ENCODE measurements around the gene CDX1.

Gene CDX1

DNA sequence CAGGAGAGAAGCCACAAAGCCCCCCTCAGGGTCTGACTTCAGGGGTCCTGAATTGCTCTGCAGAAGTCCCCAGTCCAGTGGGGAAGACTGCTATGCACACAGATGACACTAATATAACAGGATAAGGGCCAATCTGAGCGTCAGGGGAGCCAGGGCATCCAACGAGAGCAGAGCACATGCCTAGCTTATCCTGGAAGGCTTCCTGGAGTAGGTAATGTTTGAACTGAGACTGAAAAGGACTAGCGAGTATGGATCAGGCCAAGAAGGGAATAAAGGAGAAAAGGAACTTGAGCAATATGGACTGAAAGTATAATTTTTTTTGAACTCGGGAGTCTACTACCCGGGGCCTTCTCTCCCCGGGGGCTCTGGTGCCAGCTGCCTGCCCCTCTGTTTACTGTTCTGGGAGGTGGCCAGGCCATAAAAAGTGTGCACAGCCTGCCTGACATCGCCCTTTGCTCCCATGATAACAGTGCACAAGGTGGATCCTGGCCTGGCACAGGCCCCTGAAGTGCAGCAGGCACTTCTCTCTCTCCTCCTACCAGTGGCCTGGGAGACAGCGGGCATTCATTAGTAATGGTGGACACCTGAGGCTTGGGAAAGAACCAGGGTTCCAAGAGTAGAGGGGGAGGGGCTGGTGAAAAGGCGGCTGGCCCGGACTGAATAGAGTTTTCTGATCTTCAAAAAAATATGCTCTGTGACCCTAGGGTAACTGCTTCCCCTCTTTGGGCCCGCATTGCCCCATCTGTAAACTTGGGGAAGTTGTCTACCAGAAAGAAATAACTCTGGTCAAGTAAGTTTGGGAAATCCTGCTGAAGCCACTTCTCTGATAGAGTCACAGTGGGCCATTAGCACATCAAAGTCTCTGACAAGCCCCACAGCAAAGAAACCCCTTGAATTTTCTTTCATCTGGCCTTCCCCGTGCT lies 18.7 kb downstream of the CDX1 start:
- no peak for DNase-seq

DNA sequence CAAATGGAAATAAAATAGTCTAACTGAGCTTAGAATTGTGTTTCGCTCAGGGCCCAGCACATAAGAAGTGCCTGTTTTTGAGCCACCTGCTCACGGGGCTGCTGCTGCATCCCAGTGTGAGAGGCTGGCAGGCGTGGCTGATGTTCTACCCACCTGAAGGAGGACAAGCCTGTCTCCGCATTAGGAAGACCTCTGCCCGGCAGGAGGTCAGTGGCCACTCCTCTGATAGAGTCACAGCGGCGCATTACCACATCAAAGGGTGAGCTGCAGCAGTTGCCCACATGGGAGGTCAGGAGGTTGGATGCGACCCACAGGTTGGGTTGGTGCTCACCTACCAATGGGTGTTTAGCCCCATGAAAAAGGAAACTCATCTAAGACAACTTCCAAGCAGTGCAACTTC lies 19.6 kb downstream of the CDX1 start:
- no peak for DNase-seq

DNA sequence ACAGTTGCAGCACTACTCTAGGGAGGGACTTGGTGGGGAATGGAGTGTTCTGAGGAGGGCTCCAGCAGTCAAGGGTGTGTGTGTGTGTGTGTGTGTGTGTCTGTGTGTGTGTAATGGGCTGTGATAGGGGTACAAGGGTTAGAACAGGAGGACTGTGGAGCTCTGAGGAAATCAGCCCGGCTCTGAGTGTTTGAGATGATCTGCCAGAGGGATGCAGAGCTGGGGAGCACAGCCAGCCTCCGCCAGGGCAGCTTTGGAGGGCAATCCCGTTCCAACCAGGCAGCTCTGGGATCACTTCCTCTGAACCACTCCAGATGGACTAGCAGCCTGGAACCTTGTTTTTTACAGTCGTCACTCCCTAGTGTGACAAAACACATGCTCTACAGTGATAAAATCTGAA lies 20.3 kb downstream of the CDX1 start:
- no peak for DNase-seq

DNA sequence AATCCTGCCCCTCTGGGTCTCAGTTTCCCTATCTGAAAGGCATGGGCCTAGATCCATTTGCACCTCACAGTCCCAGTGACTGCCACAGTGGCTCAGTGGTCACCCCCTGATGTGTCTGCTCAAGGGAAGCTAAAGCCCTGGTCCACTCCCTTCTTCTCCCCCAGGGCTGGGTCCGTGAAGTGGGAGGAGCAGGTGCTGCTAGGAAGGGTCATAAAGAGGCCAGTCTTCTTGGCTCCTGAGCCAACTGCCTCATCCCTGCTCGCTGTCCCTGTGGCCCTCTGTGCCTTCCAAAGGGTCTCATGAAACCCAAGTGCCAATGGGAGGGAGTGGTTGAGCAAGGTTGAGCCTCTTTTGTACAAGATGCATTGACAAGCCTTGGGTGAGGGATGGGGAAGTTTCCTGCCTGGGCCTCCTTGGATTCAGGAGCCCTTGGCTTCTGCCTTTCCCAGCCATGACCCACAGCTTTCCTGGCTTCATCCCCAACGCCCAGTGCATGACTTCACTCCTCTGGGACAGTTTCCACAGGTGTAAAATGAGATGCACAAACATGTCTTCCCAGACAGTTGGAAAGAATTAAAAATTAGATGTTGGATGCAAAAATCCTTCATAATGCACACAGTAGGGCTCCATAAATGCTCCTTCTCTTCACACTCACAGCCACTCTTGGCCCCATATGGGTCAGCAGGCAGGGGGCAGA lies 21.7 kb downstream of the CDX1 start:
- DNase-seq, result no peak

DNA sequence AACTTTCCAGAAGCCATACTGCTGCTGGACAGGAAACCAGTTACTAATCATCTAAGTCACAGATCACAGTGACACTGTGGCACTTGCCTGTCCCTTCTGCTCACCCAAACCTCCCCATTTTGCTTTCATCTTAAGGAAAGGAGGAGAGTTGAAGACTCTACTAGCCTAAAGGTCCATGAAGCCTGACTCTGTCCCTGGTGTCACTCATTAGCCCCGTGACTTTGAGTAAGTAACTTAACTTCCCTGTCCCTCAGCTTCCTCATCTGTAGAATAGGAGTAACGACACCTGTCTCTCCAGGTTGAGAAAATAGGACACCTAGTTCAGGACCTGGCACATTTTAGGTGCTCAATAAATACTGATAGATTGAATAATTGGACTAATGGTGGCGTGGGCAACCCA lies 22.7 kb downstream of the CDX1 start:
- DNase-seq, result no peak

DNA sequence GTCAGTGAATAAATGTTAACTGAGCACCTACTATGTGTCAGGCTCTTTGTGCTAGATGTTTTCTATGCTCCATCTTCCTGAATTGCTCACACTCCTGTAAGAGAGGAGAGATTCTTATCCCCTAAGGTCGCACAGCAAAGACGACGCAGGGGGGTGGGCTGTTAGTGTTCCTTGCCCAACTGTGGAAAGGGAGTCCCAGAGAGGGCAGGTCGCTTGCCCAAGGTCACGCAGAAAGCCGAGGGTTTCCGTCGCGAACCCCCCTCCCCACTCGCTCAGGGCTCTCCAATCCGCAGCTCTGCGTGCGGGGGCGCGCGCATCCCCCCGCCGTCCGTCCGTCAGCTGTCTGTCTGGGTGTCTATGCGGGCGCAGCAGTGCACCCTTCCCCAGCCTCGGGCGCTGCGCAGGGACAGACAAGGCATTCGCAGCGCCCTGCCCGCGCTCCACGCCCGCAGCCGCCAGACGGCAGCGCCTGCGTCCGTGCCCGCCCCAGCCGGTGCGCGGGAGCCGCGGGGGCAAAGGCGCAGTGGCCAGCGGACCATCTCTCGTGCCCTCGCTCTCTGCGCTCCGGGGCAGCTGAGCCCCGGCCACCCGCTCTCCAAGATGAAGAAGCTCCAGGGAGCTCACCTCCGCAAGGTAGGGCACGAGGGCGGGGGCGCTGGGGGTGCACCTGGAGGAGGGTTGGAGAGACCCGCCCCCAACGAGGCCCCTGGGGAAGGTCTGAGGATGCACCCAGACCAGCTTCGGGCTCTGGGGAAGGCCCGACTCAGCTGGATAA lies 23.3 kb downstream of the CDX1 start, which contains the start of gene SLC6A7:
Gene SLC6A7 (plus strand): TSS at position 335 of the 775 bp plus-strand sequence. CDS start 266 bp downstream, at position 601.
- DNase-seq, result no peak

DNA sequence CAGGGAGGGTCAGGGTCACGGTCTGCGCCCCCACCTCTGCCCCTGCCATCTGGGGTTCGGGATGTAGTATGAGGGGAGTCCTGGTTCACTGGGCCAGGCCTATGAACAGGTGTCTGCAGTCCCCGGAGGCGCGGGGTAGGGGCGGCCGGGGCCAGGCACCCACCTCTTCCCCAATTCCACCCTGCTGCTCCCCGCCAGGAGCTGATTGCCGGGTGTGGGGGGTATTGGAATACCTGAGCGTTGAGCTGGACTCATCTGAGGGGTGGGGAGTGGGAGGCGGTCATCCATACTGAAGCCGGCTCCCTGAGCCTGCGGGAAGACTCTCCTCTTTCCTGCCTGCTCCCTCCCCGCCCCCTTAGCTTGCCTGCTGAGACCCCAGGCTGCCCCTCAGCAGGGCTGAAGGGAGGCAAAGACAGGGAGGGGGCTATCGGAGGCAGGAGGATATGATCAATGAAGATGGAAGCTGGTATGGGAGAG lies 24.0 kb downstream of the CDX1 start:
- DNase-seq, result no peak

DNA sequence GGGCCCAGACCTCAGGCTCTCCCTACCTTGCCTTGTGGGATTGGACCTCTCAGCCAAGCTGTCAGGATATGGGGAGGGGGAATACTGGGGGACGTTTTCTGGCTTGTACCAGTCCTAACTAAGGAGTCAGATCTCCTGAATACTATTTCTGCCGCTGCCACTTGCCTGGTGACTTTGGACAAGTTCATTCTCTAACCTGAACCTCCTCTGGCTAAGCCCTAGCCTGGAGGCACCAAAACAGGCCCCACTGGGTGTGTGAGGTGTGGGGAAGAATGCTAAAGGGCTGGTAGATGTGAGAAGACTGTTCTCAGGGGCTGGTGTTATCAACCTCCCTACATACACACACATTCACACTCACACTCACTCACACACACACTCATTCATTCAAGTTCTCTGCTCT lies 24.4 kb downstream of the CDX1 start:
- DNase-seq, result no peak

DNA sequence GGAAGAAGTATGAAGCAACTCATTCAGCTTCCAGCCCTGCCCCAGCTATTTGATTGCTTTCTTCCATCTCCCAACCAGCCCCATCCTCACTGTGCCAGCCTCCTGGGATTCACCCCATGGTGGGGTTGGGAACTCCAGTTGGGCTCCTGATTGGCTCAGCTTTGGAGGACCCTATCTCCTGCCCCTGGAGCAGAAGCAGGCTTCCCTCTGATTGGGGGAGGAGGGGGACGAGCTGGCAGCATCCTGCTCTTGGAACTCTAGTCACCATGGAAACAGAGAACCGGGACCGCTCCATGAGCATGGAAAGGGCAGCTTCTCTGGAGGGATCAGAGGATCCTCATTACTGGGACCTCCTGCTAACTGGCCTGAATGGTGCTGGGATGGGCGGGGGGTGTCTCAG lies 25.9 kb downstream of the CDX1 start:
- no peak for DNase-seq

DNA sequence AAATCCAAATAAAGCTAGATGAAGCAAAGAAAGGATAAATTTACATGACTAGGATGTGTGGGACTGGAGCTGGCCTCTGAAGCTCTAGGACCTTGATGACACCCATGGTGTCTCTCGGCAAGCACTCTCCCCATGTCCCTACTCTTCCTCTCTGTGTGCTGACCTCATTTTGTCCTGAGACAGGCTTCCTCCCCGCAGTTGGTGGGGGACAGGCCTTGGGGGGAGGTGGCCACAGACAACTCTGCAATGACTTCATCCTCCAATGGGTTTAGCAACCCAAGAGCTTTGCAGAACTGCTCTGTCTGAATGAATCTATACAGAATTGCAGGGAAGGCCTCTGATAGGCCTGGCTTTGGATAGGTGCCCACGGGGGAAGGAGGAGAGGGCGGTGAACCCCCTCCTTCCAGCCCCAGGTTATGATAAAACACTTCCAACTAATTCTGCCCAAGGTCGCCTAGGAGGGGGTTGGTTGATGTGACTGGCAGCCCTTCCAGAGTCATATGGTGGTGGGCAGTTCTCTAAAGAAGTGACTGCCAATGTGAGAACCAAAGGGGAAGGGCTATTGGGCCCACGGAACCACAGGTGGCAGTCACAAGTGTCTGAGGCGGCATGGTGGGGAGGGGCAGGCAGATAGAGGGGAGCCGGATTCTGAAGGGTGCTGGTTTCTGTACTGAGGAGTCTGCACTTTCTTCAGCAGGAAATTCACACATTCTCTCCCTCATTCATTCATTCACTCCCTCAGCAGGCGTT lies 29.3 kb downstream of the CDX1 start:
- no peak for DNase-seq

DNA sequence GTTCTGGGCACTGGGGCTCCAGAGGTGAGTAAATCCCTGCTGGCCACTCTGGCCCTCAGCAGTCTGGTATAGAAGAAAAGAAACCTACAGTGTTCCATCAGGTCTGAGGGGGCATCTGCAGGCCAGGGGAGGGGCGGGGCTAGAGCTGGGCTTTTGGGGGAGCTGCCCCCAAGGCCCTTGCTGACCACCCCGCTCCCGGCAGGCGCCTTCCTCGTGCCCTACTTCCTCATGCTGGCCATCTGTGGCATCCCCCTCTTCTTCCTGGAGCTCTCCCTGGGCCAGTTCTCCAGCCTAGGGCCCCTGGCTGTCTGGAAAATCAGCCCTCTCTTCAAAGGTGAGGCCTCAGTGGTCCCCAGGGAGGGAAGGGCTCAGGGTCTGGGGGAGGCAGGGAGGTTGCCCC lies 29.9 kb downstream of the CDX1 start:
- DNase-seq, result no peak

DNA sequence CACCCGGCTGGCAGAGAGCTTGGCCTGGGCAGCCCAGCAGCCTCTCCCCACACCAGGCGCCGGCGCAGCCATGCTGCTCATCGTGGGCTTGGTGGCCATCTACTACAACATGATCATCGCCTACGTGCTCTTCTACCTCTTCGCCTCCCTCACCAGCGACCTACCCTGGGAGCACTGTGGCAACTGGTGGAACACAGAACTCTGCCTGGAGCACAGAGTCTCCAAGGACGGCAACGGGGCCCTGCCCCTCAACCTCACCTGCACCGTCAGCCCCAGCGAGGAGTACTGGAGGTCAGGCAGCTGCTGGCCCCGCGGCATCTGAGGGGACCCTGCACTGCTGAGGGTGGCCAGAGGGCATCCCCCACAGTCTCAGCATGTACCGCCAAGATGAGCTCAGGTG lies 30.4 kb downstream of the CDX1 start:
- DNase-seq, result no peak

DNA sequence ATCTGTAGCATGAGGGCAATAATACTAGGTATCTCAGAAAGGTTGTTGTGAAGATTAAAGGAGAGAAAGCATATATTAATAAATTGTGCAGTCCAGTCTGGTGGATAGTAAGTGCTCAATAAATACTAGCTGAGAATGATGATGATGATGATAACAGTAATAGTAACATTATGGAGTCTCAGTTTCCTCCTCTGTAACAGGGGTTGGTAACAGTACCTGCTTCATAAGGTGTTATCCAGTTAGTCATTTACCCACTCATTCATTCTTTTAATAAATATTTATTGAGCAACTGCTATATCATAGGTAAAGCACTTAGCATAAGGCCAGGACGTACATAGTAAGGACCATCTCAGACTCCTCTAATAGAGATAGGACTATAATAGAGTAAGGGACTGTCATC lies 30.9 kb downstream of the CDX1 start:
- no peak for DNase-seq

DNA sequence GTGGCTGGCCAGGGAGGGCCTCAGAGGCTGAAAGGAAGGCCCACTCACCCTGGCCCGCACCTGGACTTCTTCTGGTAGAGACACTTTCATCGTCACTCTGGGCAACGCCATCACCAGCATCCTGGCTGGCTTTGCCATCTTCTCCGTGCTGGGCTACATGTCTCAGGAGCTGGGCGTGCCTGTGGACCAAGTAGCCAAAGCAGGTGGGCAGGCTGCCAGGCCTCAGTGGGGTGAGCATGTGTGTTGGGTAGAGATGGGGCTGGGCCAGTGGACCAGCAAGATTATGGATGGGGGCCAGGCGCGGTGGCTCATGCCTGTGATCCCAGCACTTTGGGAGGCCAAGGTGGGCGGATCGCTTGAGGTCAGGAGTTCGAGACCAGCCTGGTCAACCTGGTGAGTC lies 35.9 kb downstream of the CDX1 start:
- DNase-seq, result no peak

DNA sequence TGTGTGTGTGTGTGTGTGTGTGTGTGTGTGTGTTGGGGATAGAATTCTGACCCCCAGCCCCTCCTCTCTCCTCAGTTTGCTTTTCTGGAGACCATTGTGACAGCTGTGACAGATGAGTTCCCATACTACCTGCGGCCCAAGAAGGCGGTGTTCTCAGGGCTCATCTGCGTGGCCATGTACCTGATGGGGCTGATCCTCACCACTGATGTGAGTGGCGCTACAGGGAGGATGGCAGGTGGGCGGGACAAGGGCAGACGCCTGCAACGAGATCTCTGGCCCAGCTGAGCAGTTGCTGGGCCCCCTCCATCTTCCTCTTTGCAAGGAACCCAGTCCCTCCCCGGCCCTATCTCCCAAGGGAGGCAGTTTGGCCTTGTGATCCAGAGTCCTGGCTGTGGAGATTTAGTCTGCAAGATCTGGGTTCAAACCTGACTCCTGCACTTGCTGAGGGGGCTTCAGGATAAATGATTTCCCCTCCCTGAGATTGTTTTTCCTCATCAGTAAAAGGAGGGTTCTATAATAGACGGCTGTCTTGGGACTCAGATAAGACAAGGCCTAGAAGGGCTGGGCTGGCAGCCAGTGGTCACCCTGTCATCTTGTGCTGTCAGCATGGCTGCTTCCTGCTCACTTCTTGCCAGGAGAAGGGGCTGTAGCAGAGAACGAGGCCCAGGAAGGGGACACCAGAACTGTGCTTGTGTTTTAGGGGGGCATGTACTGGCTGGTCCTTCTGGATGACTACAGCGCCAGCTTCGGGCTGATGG lies 37.4 kb downstream of the CDX1 start:
- DNase-seq, result no peak

DNA sequence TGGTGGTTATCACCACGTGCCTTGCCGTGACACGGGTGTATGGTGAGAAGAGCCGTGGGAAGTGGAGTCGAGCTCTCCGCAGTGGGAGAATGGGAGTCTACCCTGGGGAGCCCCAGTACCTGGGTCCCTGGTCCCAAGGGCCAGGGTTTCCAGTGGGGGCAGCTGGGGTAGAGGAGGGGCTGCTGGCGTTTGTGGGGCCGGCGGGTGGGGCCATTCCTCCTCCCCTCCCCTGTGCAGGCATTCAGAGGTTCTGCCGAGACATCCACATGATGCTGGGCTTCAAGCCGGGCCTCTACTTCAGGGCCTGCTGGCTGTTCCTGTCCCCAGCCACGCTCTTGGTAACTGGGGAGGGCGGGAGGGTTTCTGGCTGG lies 38.0 kb downstream of the CDX1 start:
- DNase-seq, result no peak

DNA sequence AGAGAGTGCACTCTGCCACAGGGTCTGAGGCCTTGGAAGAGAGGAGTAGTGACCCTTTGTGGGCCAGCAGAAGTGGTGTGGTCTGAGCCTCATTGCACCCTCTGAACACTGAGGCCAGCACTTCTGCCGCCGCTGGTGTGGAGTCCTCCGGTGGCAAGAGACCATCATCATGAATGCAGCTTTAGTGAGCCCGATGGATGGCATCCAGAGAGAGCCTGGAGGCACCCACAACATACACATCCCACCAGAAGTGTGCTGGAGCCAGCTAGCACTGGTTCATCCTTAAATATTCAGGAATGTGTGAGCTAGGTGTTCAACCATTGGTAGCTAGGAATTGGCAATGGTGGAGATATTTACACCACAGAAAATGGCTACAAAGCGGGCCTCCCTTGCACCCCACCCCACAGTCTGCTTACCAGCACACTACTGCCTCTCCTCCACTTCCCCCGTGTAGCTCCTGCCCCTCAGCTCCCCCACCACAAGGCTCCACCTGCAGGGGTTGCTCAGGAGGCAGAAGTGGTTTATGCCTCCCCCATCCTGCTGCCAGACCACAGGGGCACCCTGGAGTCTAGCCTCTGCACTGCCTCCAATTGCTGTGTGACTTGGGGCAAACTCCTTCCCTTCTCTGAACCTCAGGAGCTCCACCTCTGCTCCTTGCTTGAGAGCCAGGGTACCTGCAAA lies 39.7 kb downstream of the CDX1 start:
- DNase-seq, result no peak

DNA sequence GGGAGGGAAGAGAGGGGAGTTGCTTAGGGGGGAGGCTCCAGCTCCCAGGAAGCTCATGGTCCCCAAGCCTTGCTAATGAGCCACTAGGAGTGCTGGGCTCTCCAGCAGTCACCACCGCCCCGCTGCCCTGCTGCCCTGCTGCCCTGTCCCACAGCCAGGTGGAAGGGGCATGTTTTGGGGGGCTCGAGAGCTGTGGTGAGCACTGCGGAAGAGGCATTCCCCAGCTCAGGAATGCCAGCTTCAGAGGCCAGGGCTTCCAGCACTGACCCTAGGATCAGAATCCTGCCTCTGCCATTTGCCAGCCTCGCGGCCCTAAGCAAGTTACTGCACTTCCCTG lies 40.2 kb downstream of the CDX1 start:
- no peak for DNase-seq

DNA sequence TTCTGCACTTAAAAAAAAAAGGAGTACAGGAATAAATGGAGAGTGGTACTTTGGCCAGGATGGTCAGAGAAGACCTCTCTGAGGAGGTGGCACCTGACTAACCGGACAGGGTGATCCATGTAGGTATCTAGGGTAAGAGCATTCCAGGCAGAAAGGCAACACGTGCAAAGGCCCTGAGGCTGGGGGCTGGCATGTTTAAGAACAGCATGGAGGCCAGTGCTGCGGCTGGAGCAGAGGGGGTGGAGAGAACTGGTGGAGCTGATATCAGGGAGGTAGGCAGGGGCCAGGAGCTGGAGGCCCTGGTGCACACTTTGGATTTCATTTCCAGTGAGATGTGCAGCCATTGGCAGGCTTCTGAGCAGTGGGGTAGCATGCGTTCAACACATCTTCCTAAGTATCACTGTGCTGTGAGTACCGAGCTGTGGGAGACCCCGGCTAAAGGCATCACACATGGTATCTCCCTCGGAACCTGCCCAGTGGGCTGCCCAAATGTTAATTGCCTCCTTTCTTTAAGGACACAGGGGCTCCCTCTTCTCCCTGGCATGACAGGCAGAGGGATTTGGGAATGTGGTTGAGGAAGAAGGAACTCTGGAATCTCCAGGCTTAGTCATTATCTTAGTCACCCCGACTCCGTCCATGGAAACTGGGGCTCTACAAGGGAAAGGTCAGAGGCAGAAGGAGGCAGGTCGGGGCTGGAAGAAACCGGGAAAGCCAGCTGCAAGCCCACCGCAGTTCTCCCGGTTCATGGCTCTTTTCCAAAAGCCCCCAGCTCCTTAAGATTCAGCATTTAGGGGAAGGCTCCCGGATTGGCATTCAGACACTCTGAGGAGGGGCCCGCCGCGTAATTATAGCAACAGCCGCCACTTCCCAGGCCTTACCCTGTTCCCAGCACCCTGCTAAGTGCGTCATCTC lies 41.9 kb downstream of the CDX1 start:
- DNase-seq, result no peak

DNA sequence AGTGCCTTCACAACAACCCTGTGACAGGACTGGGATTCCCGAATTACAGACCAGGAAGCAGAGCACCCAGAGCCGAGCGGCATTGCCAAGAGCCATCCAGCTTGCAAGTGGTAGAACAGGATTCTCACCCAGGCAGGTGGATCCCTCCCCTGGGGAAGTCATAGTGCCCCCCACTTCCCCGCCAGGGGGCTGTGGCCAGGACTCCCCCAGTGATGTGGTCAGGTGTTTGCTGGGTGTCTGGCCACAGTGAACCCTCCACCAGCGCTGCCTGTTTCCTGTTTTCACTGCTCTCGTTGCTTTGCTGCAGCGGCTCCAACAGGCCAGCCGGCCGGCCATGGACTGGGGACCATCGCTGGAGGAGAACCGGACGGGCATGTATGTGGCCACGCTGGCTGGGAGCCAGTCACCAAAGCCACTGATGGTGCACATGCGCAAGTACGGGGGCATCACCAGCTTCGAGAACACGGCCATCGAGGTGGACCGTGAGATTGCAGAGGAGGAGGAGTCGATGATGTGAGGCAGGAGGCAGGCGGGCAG lies 42.6 kb downstream of the CDX1 start:
- DNase-seq, result no peak

All from activated CD4-positive, alpha-beta T cell treated with anti-CD3 and anti-CD28 coated beads for 4 hours (primary cell).